CD4-positive, alpha-beta T cell treated with Interleukin-17A for 1 hour (primary cell): ENCODE results near the gene TIPRL.
A peak's percentile ranks its signal among the peaks of the same experiment; 100 is the strongest.
"Not testable (repeated sequence)": the region's sequence is repeated elsewhere in the genome, so short reads cannot be mapped to it uniquely, and the experiment has no call there.

ENCODE experiments used
- DNase-seq: peaks from one replicate; pipeline ENCODE4 v3.0.0-alpha.2; 2020

TIPRL gene

DNA sequence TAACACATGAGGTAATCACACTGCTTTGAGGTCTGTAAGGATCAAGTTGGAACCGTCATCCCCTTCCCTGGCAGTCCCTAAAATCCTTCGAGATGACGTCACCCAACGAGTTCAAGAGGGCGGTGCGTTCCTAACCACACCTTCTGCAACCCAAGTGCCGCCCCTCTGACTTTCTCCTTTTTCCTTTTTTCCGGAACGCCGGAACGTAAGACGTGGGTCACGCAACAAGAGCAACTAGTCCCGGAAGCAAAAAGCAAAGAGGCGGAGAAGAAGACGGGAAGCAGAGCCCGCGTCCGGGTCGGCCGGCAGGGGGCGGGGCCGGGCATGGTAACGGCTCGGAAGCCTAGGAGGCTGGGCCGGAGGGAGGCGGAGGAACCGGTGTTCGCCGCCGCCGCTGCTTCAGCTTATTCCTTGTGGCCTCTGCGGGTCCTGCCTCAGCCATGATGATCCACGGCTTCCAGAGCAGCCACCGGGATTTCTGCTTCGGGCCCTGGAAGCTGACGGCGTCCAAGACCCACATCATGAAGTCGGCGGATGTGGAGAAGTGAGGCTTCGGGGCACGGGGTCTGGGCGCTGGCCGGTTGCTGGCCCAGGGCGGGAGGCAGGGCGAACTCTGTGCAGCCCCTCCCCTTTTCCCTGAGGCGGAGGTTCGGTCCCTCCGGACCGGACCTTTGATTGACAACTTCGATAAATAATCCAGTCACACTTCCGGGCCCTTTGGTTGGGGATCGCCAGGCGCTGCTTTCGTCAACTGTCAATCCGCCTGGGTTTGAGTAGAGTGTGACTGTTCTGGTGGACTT, at the start of gene TIPRL:
TIPRL (plus strand) TSS at position 325 of the 800 bp plus-strand sequence; CDS start at position 441, 116 bp downstream.
- peak; percentile 95 for DNase-seq

DNA sequence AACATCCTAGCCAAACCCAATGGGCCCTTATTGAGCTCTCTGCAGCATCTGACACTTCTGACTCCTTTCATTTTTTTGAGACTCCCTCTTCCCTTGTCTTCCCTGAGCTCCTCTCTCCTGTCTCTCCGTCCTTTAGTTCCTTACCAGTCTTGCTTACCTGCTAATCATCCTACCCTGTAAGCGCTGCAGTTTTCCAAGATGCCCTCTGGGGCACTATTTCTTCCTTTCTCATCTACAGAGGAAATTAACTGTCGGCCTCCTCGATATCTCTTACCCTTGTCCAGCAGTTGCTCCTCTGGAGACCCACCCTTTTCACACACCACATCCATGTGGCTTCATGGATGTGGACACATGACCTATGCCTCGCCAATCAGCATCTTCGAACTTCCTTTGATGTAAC, 48.8 kb upstream of the TIPRL start:
- no peak for DNase-seq

DNA sequence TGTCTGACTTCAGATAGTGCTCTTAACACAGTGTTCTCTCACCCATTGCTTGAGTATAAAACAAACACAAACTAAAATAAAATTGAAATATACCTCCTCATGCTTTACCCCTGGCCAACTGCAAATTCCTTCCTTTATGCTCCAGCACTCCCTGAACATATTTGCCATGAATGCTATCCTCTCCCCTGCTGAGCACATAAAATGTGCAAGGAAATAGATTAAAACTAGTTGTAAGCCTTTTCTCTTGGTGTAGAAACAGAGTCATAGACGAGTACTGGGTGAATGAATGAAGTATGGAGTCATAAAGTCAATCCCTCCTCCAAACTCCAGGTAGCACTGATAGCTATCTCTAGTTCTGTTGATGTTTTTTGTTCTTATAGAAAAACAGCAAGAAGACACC, 44.6 kb upstream of the TIPRL start:
- no peak for DNase-seq

DNA sequence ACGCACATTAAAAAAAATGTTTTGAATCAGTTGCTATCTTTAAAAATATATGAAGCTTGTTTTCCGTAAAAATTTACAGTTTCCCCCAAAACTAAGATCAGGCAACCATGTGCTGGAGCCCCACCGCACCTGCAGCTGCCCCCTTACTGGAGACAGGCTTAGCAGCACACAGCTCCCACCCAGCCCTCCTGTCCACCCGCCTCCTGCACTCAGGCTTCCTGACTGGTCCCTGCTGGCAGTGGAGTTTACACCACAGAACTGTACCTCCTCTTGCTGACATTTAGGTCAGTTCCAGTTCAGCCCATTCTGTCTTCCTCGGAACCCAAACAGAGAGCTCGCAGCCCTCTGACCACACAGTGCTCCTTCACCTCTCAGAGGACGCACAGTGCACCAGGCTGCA, 44.1 kb upstream of the TIPRL start:
- no peak for DNase-seq

DNA sequence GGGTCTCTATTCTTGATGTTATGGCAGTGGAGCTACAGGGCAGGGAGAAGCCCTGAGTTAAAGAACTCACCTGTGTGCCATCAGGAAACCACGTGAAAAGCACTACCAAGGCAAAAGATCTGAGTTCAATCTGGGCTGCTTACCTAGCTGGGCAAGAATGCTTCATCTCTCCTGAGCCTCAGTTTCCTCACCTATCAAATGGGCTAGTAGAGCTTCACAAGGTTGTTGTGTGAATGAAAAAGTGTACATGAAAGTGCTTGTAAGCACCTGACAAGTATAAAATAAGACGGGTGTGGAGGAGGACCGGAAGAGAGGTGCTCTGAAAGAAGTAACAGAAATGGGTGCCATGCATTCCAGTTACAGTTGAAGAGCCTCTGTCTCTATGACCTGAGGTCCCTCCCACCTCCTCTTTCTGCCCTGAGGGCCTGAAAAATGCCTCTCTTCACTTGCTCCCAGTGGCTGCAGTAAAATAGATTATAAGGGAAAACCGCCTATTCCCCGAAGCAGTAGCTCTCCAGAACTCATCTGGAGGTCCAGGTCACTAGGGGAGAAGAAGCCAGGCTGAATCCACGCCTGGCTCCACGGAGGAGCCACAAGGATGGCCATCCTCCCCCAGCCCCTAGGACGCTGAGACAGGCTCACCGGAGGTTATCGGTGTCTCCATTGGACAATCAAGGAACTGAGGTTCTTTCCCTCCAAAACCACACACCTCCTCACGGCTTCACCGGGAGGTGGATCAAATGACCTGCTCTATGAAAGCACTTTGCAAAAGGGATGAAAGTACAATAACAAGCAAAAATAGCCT, 43.4 kb upstream of the TIPRL start:
- no peak for DNase-seq

DNA sequence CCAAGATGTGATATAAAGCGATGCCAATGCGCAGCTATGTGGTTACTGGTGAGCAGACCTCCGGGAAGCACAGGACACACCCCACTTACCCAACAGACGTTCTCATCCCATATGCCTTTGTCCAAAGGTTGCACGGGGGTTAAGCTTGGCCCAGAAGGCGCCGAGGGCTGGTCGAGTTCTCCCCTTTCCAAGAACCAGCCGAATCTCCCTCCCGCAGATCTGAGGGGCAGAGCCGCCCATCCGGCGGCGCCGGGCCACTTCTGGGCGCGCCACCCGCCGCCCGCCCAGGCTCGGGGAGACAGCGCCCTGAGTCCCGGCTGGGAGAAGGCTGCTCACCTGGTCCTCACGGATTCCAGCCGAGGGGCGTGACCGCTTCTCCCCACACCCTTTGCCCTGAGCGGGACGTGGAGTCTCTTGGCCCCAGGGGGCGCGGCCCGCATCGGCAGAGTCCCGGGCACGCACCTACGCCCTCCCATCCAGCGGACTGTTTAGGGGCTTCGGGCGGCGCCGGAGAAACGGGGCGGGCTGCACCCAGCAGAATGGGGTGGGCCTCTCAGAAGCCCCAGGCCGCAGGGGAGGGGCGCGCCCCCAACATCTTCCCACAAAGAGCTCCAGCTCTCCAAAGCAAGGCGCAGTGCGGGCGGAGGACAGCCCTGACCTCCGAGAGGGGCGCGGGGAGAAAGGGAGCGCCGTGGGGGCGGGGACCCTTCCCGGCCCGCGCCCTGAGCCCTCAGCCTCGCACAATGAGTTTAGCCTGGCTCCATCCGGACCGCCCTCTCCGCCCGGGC, 42.6 kb upstream of the TIPRL start:
- no peak for DNase-seq

DNA sequence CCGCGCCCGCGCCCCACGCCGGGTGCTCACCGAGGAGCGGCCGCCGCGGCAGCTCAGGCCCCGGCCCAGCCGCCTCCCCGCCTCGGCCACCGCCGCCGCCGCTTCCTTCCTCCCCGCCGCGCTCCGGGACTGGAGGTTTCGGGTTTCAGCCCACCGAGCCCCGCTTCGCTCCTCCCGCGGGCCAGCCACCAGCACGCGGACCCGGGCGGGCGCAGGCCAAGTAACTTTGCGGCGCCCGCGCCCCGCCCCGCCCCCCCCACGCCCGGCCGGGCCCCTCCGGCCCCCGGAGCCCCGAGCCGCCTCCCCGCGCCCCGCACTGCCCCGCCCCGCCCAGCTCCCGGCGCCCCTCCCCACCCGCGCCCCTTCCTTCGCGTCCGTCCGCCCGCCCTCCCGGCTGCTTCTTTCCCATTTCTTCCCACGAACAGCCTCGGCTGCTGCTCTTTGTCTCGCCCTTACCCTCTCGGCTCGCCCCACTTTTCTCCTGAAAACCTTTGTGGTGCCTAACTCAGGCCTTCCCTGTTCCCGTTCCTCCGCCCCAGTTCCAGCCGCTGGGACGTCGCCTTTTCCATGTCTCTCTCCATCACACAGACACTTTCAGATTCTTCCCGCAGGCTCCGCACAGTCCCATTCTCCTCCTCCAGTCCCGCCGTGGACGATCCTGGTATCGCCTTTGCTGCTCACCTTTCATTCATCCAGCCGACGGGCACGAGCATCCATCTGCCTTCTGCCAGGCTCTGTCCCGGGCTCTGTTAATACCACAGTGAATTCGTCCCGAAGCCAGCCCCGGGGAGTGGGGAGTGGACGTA, 41.9 kb upstream of the TIPRL start, which contains the start of gene GPR161:
GPR161 (minus strand) TSS at position 222 of the 806 bp plus-strand sequence. CDS start 32,080 bp downstream, outside the sequence.
- peak; percentile 19 for DNase-seq

DNA sequence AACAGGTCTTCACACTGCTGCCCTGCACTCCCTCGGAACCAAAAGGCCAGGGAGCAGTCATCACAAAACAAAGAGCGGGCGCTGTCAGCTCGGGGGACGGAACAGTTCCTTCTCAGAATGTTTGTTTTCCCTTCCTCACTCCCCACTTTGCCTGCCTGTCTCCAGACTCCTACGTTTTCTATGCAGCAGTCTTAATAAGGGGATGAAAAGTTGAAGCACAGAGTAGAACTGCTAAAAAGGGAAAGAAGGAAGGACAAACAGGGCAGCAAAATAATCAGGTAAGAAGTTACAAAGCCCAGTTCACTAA, 41.3 kb upstream of the TIPRL start:
- no peak for DNase-seq

DNA sequence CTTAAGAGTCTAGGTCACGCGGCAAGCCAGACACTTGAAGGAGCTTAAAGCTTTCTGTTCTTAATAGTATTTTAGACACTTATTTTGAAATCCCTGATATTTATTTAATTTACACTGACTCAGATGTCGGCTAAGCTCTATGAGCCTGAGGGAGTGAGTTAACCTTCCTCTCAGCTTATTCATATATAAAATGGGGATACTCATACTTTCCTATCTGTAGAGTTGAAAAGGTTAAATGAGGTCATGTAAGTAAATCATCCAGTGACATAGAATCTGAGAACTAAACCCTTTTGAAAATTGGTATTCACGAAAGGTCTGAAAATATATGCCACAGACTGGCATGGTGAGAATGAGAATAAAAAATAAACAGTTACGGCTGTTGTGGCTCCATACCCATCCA, 40.6 kb upstream of the TIPRL start:
- no peak for DNase-seq

DNA sequence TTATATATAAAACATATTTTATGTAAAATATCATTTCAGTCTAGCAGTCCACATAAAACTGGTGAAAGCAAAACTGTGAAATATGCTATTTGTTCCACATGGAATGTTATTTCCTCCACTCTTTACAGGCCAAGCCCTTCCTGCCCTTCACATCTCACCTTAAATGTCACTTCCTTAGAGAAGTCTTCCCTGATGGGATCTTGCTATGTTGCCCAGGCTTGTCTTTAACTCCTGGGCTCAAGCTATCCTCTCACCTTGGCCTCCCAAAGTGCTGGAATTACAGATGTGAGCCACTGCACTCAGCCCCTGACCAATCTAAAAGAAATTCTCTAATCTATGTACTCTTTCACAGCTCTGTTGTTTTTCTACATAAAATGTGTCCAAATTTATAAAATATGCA, 39.7 kb upstream of the TIPRL start:
- no peak for DNase-seq

DNA sequence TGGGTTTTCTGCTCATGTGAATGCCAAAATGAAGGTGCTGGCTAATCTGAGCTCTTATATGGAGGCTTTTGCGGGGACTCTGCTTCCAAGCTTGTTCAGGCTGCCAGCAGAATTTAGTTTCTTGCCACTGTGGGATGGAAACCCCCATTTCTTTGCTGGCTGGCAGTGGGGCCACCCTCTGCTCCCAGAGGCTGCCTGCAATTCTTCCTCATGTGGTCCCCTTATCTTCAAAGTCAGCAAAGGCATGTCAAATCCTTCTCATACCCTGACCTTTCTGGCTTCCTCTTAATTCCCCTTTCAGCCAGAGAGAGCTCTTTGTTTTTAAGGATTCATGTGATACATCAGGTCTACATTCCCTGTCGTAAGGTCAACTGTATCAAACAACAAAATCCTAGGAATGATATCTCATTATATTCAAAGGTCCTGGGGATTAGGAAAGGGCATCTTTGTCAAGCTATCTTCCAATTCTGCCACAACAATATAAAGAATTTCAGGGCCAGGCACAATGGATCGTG, 36.8 kb upstream of the TIPRL start:
- DNase-seq: no peak

DNA sequence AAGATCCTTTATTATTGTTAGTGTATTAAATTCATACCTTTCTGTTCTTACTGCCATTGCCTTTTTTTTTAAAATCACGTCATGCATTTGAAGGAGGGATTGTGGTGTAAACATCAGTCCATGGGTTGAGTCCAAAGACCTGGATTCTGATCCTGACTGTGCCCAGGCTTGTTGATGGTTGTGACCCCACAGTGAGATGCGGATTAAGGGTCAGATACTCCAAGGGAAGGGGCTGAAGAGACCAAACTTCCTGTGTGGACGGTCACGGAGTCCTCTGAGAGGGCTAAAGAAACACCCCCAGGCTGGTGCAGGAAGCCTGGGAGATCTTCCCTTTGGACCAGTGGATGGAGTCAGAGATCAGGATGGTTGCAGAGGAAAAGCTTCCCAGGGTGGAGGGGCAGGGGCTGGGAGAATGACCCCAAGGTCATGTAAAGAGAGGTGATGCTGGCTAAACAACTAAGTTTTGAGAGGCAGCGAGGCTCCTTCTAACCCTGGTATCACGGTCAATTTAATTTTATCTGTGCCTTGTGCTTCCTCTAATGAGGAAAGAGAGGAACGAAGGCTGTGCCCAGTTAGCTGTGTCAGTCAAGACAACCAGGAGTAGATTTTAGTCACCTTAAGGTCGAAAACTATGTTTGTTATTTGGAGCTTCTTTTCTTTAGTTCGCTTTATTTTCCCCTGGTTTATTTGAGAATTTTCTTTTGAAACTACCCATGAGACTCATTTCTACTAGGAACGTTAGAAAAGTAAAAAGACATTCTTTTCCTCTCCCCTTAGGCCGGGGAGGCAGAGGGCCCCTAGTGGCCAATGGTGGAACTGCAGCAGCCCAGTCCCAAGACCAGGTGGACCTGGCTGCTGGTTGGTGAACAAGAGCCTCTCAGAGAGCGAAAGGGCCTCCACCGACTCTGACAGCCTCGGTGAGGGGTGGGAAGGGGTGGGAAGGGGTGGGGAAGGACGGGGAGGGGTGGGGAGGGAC, 33.3 kb upstream of the TIPRL start:
- peak; percentile 85 for DNase-seq

DNA sequence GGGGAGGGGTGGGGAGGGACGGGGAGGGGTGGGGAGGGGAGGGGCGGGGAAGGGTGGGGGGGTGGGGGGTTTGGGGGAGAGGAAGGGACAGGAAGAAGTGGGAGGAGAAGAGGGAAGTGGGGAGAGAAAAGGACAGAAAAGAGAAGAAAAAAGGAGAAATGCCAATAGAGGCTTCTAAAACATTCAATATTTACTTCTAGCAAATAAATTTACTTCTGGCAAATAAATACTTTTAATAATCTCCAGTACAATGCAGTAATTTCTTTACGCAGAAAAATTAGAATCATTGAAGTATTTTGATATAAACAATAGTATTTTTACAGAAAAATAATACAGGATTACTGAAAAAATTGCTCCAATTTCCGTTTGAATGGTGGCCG, 32.6 kb upstream of the TIPRL start:
- DNase-seq: no peak

DNA sequence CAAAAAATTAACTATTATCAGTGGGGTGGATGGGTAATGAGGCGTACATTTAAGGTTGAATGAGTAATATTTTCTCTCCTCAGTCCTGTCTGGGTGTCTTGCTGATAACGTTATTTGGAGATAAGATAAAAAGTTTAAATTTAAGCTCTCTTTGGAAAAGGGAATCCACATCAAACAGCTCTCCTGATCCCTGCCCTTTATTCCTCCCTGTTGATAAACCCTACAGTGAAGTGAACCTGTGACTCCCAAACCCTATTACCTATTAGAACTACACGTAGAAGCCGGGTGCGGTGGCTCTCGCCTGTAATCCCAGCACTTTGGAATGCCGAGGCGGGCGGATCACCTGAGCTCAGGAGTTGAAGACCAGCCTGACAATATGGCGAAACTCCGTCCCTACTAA, 32.1 kb upstream of the TIPRL start:
- no peak for DNase-seq

DNA sequence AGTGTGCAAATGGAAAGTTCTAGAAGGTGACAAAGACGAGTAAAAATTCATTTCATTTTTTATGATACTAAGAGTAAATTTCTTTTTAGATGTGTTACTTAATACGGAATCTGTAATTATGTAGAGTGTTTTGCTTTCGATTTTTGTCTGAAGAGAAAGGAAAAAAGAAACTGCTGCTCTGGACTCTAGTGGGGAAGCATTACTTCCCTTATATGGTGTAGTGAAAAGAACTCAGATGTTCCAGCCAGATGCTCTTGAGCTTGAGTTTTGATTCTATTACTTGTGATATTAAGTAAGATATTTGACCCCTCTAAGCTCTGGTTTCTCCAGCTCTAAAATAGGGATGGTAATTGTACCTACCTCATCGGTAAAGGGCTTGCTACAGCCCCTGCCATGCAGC, 29.8 kb upstream of the TIPRL start:
- no peak for DNase-seq

DNA sequence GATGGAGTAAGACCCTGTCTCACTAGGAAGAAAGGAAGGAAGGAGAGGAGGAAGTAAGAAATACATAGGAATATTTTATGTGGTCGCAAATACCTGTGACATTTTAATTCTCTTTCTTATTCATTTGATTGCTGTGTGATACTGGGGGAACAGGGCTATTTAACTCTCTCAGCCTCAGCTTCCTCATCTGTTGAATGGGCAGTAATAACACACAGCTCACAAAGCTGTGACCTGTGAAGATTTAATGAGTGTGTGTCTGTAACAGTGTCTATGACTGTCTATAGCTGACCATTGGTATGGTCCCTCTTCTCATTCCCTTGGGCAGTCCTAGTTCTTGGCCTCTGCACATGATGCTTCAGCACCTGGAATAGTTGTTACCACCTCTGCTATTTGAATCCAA, 28.5 kb upstream of the TIPRL start:
- DNase-seq: no peak

DNA sequence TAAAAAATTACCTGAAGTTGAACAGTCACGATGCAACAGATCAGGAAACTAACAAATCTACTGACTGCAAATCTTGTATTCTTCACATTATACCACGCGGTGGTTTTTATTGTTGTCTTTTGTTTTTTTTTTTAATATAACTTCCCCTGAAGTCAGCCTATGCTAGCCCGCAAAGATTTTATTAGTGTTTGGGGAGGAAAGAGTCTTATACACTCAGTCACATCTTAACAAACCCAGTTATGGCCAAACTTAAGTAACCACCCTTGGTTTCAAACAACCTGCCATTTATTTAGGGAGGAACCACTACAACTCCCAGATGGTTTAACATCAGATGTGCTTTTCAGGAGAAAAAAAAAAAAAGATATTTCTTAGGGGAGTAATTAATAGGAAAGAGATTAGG, 26.8 kb upstream of the TIPRL start:
- DNase-seq: no peak

DNA sequence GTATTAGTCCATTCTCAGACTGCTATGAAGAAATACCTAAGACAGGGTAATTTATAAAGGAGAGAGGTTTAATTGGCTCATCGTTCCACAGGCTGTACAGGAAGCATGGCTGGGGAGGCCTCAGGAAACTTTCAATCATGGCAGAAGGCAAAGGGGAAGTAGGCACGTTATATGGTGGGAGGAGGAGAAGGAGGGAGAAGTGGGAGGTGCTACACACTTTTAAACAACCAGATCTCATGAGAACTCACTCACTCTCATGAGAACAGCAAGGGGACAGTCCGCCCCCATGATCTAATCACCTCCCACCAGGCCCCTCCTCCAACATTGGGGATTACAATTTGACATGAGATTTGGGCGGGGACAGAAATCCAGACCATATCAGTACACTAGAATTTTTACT, 24.1 kb upstream of the TIPRL start:
- not testable (repeated sequence) for DNase-seq

DNA sequence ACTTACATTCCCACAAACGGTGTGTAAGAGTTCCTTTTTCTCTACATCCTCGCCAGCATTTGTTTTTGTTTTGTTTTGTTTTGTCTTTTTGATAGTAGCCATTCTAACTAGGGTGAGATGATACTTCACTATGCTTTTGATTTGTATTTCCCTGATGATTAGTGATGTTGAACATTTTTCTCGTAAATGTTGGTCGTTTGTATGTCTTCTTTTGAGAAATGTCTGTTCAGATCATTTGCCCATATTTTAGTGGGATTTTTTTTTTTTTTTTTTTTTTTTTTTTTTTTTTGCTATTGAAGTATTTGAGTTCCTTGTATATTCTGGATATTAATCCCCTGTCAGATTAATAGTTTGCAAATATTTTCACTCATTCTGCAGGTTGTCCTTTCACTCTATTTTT, 22.9 kb upstream of the TIPRL start:
- DNase-seq: no peak

DNA sequence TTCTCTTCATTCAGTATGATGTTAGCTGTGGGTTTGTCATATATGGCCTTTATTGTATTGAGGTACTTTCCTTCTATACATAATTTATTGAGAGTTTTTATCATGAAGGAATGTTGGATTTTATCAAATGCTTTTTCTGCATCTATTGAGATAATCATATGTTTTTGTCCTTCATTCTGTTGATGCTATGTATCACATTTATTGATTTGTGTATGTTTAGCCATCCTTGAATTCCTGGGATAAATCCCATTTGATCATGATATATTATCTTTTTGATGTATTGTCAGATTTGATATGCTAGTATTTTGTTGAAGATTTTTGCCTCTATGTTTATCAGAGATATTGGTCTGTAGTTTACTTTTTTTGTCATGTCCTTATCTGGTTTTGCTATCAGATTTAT, 21.1 kb upstream of the TIPRL start:
- no peak for DNase-seq

DNA sequence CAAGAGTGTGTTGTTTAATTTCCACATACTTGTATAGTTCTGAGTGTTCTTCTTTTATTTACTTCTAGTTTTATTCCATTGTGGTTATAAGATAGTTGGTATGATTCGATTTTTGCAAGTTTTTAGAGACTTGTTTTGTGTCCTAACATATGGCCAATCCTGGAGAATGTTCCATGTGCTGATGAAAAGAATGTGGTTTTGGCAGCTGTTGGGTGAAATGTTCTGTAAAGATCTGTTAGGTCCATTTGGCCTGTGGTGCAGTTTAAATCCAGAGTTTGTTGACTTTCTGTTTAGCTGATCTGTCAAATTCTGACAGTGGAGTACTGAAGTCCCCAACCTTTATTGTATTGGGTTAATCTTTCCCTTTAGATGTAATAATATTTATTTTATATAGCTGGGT, 19.5 kb upstream of the TIPRL start:
- DNase-seq: no peak
